GM23338 (cell line): ENCODE measurements around the gene RILP. TPM values are rescaled to one million over a fixed set of nuclear protein-coding genes. Genes with fewer than 3 reads are reported as not detected.

Experiments
- ATAC-seq: fragments of 200-7000 bp; cut with Tn5 transposase; 3 replicates; pipeline ENCODE4 v1.9.1; 2020
- DNase-seq: peaks from one replicate; pipeline ENCODE4 v3.0.0-alpha.2; 2015; ENCODE audit warnings: low spot score
- H2AFZ ChIP-seq: fragments of 200-600 bp; sonication (generic); 2 replicates; pipeline ENCODE4 v1.8.0; 2016; ENCODE audit warnings: antibody characterized with exemption, mild to moderate bottlenecking, moderate library complexity
- H3F3A ChIP-seq: fragments of 200-600 bp; sonication (generic); replicated peaks from 2 replicates; pipeline ENCODE4 v1.8.0; 2017; ENCODE audit warnings: antibody characterized with exemption, mixed run types, low read depth
- H3K27ac ChIP-seq: fragments of 200-600 bp; sonication (generic); 2 replicates; pipeline ENCODE4 v1.6.1; 2016; ENCODE audit warnings: low read depth
- H3K27me3 ChIP-seq: fragments of 200-600 bp; sonication (generic); 2 replicates; pipeline ENCODE4 v1.8.0; 2016; ENCODE audit warnings: mild to moderate bottlenecking, mixed run types, moderate library complexity; ENCODE audit not compliant: insufficient read depth
- H3K36me3 ChIP-seq: fragments of 200-600 bp; sonication (generic); 2 replicates; pipeline ENCODE4 v1.8.0; 2016; ENCODE audit warnings: mild to moderate bottlenecking; ENCODE audit not compliant: insufficient read depth
- H3K4me1 ChIP-seq: fragments of 200-600 bp; sonication (generic); 2 replicates; pipeline ENCODE4 v1.8.0; 2016; ENCODE audit warnings: mild to moderate bottlenecking, moderate library complexity; ENCODE audit not compliant: insufficient read depth
- H3K4me2 ChIP-seq: fragments of 200-600 bp; sonication (generic); 2 replicates; pipeline ENCODE4 v1.7.1; 2017; ENCODE audit warnings: mixed run types
- H3K4me3 ChIP-seq: fragments of 200-600 bp; sonication (generic); 2 replicates; pipeline ENCODE4 v1.6.1; 2016; ENCODE audit warnings: mixed run types
- H3K79me2 ChIP-seq: fragments of 200-600 bp; sonication (generic); replicated peaks from 2 replicates; pipeline ENCODE4 v1.8.0; 2017; ENCODE audit warnings: mild to moderate bottlenecking; ENCODE audit not compliant: insufficient read depth
- H3K9me2 ChIP-seq: fragments of 200-600 bp; sonication (generic); 2 replicates; pipeline ENCODE4 v1.8.0; 2017; ENCODE audit not compliant: insufficient read depth
- H4K20me1 ChIP-seq: fragments of 200-600 bp; sonication (generic); replicated peaks from 2 replicates; pipeline ENCODE4 v1.8.0; 2017; ENCODE audit warnings: mild to moderate bottlenecking; ENCODE audit not compliant: insufficient read depth
- H3K27ac Mint-ChIP-seq: 2 replicates; pipeline ENCODE4 v1.8.0; 2020; ENCODE audit warnings: inconsistent platforms, mild to moderate bottlenecking, moderate library complexity, mixed read lengths
- H3K27me3 Mint-ChIP-seq: 3 replicates; pipeline ENCODE4 v1.8.0; 2022; ENCODE audit warnings: low read depth, mild to moderate bottlenecking, moderate library complexity, mixed read lengths, inconsistent platforms; ENCODE audit not compliant: insufficient read depth, poor library complexity
- H3K36me3 Mint-ChIP-seq: 3 replicates; pipeline ENCODE4 v1.8.0; 2021; ENCODE audit warnings: low read depth, mild to moderate bottlenecking, inconsistent platforms, moderate library complexity, mixed read lengths
- H3K4me1 Mint-ChIP-seq: 3 replicates; pipeline ENCODE4 v1.8.0; 2020; ENCODE audit warnings: mild to moderate bottlenecking, inconsistent platforms, mixed read lengths
- H3K4me3 Mint-ChIP-seq: 3 replicates; pipeline ENCODE4 v1.8.0; 2021; ENCODE audit warnings: moderate library complexity, mild to moderate bottlenecking, inconsistent platforms, mixed read lengths
- H3K9me3 Mint-ChIP-seq: 3 replicates; pipeline ENCODE4 v1.8.0; 2020; ENCODE audit warnings: moderate library complexity, mild to moderate bottlenecking, inconsistent platforms, mixed read lengths
- EZH2 ChIP-seq: fragments of 200-600 bp; sonication (generic); IDR thresholded peaks from one replicate; pipeline ENCODE4 v1.8.0; 2017; ENCODE audit warnings: antibody characterized with exemption, mild to moderate bottlenecking, low read depth; ENCODE audit not compliant: unreplicated experiment
- JUNB ChIP-seq: IDR thresholded peaks from one replicate; pipeline ENCODE4 v1.6.1; 2016; ENCODE audit warnings: antibody characterized with exemption; ENCODE audit not compliant: unreplicated experiment
- NANOG ChIP-seq: IDR thresholded peaks from 2 replicates; pipeline ENCODE4 v1.6.1; 2016; ENCODE audit warnings: antibody characterized with exemption, borderline replicate concordance
- STAT1 ChIP-seq: IDR thresholded peaks from one replicate; pipeline ENCODE4 v1.6.1; 2016; ENCODE audit warnings: antibody characterized with exemption; ENCODE audit not compliant: unreplicated experiment
- ZNF114 ChIP-seq: fragments of 250-450 bp; sonication (Bioruptor Pico); IDR thresholded peaks from 2 replicates; pipeline ENCODE4 v1.5.0; 2020; ENCODE audit warnings: mild to moderate bottlenecking, moderate library complexity
- ZNF331 ChIP-seq: fragments of 250-450 bp; sonication (Bioruptor Pico); IDR thresholded peaks from 2 replicates; pipeline ENCODE4 v1.5.0; 2020; ENCODE audit warnings: low read depth, mild to moderate bottlenecking, moderate library complexity
- polyA plus RNA-seq: library from polyadenylated mRNA; unstranded; fragments of >200 nt; fragmentation: Nextera tagmentation; extraction: Ambion mirVana; gene quantifications from 2 replicates; pipeline ENCODE4 v1.2.1, GENCODE V29; 2016
- total RNA-seq: library from RNA; depleted of rRNA; stranded (reverse); fragments of >200 nt; shearing (Covaris generic); gene quantifications from 2 replicates; pipeline ENCODE4 v1.2.3, GENCODE V29; 2014
- TF ChIP-seq, protein P1 (sequence below): IDR thresholded peaks from one replicate; pipeline ENCODE4 v1.6.1; 2018; ENCODE audit warnings: antibody characterized with exemption; ENCODE audit not compliant: unreplicated experiment
- TF ChIP-seq, protein P2 (sequence below): fragments of 250-450 bp; sonication (Bioruptor Pico); IDR thresholded peaks from 2 replicates; pipeline ENCODE4 v1.5.0; 2020; ENCODE audit warnings: mild to moderate bottlenecking, moderate library complexity
- TF ChIP-seq, protein P3 (sequence below): IDR thresholded peaks from 2 replicates; pipeline ENCODE4 v1.6.1; 2016; ENCODE audit warnings: antibody characterized with exemption

Gene RILP
- total and polyA plus RNA-seq, 2 experiments from 2014 or later: 9.2 to 10.8 TPM

DNA sequence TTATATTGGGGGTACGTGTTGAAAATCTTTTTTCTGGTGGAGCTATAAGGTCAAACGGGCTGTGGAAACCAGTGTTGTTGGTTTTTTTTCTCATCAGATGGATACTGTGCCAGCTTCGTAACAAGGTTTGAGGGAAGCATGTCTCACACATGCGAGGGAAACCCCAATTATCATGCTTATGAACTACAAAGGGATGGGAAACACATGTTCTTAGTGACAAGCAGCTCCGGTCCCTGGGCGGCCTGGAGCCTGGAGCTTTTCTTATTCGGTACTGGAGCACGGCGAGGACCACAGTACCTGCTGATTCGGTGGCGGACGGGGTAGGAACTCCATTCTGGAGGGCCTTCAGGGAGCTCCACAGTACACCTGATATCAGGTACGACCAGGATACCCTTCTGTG is 33.6 kb downstream of the RILP start:
- Histone ChIP-seq H3K27ac (no peak overlapping the region), H2AFZ (no peak overlapping the region), H3F3A (no peaks in the 10 kb centered on the region), H3K4me3 (no peak overlapping the region), H3K79me2 (no peaks in the 10 kb centered on the region), H3K4me1 (no peaks in the 10 kb centered on the region), H4K20me1 (no peaks in the 10 kb centered on the region), H3K9me2 (no peaks in the 10 kb centered on the region), H3K36me3 (no peaks in the 10 kb centered on the region), H3K4me2 (no peak overlapping the region), H3K27me3 (no peaks in the 10 kb centered on the region)
- H3K27ac Mint-ChIP-seq: no peak overlapping the region
- H3K36me3 Mint-ChIP-seq: 0 out of 3 replicates have a peak, but pooled peaks cover 3% of the 10 kb centered on the region
- no peak for TF ChIP-seq NANOG
- TF ChIP-seq, protein P1, sequence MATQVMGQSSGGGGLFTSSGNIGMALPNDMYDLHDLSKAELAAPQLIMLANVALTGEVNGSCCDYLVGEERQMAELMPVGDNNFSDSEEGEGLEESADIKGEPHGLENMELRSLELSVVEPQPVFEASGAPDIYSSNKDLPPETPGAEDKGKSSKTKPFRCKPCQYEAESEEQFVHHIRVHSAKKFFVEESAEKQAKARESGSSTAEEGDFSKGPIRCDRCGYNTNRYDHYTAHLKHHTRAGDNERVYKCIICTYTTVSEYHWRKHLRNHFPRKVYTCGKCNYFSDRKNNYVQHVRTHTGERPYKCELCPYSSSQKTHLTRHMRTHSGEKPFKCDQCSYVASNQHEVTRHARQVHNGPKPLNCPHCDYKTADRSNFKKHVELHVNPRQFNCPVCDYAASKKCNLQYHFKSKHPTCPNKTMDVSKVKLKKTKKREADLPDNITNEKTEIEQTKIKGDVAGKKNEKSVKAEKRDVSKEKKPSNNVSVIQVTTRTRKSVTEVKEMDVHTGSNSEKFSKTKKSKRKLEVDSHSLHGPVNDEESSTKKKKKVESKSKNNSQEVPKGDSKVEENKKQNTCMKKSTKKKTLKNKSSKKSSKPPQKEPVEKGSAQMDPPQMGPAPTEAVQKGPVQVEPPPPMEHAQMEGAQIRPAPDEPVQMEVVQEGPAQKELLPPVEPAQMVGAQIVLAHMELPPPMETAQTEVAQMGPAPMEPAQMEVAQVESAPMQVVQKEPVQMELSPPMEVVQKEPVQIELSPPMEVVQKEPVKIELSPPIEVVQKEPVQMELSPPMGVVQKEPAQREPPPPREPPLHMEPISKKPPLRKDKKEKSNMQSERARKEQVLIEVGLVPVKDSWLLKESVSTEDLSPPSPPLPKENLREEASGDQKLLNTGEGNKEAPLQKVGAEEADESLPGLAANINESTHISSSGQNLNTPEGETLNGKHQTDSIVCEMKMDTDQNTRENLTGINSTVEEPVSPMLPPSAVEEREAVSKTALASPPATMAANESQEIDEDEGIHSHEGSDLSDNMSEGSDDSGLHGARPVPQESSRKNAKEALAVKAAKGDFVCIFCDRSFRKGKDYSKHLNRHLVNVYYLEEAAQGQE: no peak
- peaks cover 5% of the 10 kb centered on the region; the same call in 2 of the 3 replicates for H3K4me1 Mint-ChIP-seq
- H3K4me3 Mint-ChIP-seq: no peak overlapping the region
- no peak for ATAC-seq
- peaks cover 5% of the 10 kb centered on the region for H3K27me3 Mint-ChIP-seq
- DNase-seq: no peak
- H3K9me3 Mint-ChIP-seq: no peaks in the 10 kb centered on the region

DNA sequence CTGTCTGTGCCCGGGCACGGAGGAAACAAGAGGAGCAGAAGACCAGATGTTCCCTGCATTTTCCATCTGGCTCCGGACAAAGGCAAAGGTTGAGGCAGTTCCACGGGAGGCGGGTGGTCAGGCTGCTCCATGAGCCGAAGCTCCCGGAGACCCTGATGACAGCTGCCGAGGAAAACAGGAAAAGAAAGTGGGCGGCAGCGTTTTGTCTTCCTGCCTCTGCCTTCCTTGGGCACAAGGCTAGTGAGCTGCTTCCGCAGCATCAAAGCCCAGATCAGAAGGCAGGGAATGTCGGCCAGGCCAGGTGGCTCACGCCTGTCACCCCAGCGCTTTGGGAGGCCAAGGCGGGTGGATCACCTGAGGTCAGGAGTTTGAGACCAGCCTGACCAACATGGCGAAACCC is 37.3 kb downstream of the RILP start:
- H3K36me3 ChIP-seq: no peaks in the 10 kb centered on the region
- H3F3A ChIP-seq: no peaks in the 10 kb centered on the region
- Mint-ChIP-seq H3K4me3 (no peak overlapping the region), H3K27me3 (peaks cover 7% of the 10 kb centered on the region), H3K27ac (no peak overlapping the region), H3K4me1 (no peaks in the 10 kb centered on the region), H3K36me3 (peaks cover 3% of the 10 kb centered on the region; the same call in 1 of the 3 replicates), H3K9me3 (no peaks in the 10 kb centered on the region)
- no peak overlapping the region for H3K4me3 ChIP-seq
- H3K79me2 ChIP-seq: no peaks in the 10 kb centered on the region
- no peaks in the 10 kb centered on the region for H3K9me2 ChIP-seq
- no peaks in the 10 kb centered on the region for H3K27me3 ChIP-seq
- no peak for ATAC-seq
- no peaks in the 10 kb centered on the region for H4K20me1 ChIP-seq
- H3K4me2 ChIP-seq: no peak overlapping the region
- DNase-seq: no peak
- H3K27ac ChIP-seq: no peak overlapping the region
- no peaks in the 10 kb centered on the region for H3K4me1 ChIP-seq
- H2AFZ ChIP-seq: no peak overlapping the region
- TF ChIP-seq JUNB: no peak
- TF ChIP-seq, protein P2, sequence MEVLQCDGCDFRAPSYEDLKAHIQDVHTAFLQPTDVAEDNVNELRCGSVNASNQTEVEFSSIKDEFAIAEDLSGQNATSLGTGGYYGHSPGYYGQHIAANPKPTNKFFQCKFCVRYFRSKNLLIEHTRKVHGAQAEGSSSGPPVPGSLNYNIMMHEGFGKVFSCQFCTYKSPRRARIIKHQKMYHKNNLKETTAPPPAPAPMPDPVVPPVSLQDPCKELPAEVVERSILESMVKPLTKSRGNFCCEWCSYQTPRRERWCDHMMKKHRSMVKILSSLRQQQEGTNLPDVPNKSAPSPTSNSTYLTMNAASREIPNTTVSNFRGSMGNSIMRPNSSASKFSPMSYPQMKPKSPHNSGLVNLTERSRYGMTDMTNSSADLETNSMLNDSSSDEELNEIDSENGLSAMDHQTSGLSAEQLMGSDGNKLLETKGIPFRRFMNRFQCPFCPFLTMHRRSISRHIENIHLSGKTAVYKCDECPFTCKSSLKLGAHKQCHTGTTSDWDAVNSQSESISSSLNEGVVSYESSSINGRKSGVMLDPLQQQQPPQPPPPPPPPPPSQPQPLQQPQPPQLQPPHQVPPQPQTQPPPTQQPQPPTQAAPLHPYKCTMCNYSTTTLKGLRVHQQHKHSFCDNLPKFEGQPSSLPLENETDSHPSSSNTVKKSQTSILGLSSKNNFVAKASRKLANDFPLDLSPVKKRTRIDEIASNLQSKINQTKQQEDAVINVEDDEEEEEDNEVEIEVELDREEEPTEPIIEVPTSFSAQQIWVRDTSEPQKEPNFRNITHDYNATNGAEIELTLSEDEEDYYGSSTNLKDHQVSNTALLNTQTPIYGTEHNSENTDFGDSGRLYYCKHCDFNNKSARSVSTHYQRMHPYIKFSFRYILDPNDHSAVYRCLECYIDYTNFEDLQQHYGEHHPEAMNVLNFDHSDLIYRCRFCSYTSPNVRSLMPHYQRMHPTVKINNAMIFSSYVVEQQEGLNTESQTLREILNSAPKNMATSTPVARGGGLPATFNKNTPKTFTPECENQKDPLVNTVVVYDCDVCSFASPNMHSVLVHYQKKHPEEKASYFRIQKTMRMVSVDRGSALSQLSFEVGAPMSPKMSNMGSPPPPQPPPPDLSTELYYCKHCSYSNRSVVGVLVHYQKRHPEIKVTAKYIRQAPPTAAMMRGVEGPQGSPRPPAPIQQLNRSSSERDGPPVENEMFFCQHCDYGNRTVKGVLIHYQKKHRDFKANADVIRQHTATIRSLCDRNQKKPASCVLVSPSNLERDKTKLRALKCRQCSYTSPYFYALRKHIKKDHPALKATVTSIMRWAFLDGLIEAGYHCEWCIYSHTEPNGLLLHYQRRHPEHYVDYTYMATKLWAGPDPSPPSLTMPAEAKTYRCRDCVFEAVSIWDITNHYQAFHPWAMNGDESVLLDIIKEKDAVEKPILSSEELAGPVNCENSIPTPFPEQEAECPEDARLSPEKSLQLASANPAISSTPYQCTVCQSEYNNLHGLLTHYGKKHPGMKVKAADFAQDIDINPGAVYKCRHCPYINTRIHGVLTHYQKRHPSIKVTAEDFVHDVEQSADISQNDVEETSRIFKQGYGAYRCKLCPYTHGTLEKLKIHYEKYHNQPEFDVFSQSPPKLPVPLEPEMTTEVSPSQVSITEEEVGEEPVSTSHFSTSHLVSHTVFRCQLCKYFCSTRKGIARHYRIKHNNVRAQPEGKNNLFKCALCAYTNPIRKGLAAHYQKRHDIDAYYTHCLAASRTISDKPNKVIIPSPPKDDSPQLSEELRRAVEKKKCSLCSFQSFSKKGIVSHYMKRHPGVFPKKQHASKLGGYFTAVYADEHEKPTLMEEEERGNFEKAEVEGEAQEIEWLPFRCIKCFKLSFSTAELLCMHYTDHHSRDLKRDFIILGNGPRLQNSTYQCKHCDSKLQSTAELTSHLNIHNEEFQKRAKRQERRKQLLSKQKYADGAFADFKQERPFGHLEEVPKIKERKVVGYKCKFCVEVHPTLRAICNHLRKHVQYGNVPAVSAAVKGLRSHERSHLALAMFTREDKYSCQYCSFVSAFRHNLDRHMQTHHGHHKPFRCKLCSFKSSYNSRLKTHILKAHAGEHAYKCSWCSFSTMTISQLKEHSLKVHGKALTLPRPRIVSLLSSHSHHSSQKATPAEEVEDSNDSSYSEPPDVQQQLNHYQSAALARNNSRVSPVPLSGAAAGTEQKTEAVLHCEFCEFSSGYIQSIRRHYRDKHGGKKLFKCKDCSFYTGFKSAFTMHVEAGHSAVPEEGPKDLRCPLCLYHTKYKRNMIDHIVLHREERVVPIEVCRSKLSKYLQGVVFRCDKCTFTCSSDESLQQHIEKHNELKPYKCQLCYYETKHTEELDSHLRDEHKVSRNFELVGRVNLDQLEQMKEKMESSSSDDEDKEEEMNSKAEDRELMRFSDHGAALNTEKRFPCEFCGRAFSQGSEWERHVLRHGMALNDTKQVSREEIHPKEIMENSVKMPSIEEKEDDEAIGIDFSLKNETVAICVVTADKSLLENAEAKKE (CRISPR knock-in tag): no peak
- no peak for TF ChIP-seq ZNF114 (CRISPR knock-in tag)
- TF ChIP-seq EZH2: no peak
- no peak for TF ChIP-seq ZNF331 (CRISPR knock-in tag)
- TF ChIP-seq, protein P3, sequence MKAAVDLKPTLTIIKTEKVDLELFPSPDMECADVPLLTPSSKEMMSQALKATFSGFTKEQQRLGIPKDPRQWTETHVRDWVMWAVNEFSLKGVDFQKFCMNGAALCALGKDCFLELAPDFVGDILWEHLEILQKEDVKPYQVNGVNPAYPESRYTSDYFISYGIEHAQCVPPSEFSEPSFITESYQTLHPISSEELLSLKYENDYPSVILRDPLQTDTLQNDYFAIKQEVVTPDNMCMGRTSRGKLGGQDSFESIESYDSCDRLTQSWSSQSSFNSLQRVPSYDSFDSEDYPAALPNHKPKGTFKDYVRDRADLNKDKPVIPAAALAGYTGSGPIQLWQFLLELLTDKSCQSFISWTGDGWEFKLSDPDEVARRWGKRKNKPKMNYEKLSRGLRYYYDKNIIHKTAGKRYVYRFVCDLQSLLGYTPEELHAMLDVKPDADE: no peak
- no peak for TF ChIP-seq STAT1
